AG20443 (cell line): Measurements from ENCODE around the gene CYTL1.
"Not testable (repeated sequence)": the region's sequence is repeated elsewhere in the genome, so short reads cannot be mapped to it uniquely, and the experiment has no call there.

ENCODE experiments used
- DNase-seq: peaks from one replicate; pipeline ENCODE4 v3.0.0; 2012; ENCODE audit warnings: low spot score, mixed read lengths

The CYTL1 gene, protein sequence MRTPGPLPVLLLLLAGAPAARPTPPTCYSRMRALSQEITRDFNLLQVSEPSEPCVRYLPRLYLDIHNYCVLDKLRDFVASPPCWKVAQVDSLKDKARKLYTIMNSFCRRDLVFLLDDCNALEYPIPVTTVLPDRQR

DNA sequence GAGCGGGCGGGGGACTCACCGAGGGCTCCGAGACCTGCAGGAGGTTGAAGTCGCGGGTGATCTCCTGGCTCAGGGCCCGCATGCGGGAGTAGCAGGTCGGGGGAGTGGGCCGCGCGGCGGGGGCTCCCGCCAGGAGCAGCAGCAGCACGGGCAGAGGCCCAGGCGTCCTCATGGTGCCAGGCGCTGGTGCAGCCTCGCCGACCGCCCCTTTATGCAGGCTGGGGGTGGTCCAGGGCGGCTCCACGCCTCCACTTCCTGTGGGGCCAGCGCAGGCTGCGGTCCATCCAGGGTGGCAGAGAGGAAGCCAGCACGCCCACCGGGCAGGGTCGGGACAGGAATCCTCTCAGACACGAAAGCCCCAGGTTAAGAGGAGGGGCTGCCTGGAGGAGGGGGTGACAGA lies at the start of gene CYTL1:
TSS of gene CYTL1 (minus strand) at position 185 of the 400 bp plus-strand sequence. CDS start at position 172, 13 bp downstream.
- no peak for DNase-seq

DNA sequence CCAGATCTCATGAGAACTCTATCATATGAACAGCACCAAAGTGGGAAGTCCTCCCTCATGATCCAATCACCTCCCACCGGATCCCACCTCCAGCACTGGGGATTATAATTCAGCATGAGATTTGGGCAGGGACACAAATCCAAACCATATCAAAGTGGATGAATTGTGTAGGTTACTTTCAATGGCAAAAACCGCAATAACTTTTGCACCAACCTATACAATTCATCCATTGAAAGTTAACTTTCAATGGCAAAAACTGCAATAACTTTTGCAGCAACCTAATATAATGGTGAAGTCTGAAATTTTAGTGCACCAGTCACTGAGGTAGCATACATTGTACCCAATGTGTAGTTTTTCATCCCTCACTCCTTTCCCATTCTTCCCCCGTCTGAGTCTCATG lies 48.6 kb upstream of the CYTL1 start:
- no peak for DNase-seq

DNA sequence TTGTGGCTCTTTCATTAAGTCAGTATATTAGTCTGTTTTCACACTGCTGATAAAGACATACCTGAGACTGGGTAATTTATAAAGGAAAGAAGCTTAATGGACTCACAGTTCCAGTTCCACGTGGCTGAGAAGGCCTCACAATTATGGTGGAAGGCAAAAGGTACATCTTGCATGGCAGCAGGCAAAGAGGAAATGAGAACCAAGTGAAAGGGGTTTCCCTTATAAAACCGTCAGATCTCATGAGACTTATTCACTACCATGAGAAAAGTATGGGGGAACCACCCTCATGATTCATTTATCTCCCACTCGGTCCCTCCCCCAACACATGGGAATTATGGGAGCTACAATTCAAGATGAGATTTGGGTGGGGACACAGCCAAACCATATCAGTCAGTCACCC lies 47.7 kb upstream of the CYTL1 start:
- DNase-seq, result not testable (repeated sequence)

DNA sequence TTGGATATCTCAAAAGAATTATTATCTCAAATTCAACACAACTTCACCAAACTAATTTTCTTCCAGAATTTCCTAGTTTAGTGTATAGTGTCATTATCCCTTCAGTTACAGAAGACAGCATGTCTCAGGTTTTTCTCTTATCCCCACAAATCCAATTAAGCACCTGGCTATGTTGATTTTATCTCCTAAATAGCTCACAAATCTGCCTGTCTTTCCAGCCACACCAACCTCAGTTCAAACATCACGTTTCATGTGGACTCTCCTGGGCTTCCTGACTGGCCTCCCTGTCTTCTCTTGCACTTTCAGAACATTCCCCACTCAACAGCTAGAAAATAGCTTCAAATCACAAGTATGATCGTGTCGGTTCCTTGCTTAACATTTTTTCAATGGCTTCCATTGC lies 46.8 kb upstream of the CYTL1 start:
- no peak for DNase-seq

DNA sequence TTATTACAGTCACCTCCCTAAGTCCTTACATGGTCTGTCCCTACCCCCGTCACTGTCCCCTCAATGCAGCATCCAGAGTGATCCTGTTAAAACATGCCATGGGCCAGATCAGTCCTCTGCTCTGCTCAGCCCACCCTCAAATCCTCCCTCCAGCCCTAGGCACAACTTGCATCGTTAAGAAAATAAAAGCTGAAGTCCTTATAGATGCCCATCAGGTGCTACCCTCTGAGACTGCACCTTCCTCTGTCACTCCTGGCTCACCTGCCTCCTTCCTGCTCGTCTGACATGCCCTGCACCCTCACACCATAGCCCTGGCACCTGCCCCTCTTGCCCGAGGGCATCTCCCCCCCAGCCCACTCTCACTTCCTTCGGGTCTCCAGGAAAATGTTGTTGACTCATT lies 36.2 kb upstream of the CYTL1 start:
- DNase-seq, result no peak

DNA sequence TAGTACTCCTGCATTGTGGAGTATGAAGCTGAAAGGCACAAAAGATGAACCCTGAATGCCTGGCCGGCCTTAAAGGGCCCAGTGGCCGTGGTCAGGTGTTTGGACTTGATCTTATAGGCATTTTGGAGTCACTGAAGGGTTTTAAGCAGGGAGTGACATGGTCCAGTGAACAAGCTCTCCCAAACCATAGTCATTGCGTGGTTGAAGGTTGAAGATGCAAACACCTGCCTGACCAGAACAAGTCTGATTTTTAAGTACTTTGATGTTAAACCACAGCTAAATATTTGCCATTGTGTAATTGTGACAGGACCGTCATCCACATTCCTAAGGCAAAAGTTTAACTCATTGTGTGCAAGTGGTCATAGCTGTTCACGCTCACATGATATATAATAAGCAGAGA lies 35.3 kb upstream of the CYTL1 start:
- DNase-seq, result no peak

DNA sequence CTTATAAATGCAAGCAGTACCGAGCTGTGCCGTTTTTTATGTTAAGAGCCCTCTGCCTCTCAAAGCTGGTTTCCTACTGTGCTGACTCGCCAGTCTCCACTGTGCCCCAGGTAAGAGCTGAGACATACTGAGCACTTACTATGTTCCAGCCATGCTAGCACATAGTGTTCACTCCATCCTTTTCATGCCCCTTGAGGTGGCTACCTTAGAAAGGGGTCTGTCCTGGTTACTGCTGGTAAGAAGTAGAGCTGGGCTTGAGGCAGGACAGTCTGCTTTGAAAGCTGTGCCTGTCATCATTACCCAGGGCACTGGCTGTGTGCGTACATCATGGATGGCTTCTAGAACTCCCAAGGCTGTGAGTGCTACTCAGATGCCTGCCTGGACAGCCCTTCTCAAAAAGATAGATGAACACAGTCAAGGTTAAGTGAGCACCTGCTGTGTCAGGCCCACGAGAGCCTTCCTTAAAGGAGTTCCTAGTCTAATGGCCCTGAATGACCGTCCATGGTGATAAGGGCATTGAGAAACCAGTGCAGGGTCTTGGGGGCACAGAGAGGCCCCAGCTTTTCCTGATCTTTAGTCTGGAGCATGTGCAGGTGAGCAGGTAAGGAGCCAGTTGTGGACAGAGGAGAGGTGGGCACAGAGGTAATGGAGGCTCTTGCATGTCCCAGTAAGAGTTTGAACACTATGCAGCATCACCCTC lies 33.6 kb upstream of the CYTL1 start:
- DNase-seq, result no peak

DNA sequence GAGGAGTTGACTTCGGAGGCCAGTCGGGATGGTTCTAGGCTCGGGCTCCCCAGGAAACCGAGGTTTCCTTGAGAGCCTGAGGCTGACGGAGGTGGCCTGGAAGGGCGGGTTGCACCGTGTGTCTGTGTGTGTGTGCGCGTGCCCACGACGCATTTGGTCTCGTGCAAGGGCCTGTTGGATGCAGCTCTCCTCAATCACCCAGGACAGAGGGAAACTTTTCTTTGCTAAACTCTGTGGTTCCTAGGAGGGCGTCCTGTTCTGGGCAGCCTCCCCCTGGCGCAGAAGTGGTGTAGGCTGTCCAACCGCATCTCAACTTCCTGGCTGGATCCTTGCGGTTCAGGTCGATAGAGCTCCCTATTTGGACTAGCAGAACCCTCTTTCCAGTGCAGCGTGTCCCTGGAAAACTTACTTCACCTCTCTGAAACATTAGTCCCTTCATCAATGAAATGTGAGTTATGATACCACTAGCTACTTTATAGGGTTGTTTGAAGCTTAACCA lies 33.0 kb upstream of the CYTL1 start:
- DNase-seq, result no peak

DNA sequence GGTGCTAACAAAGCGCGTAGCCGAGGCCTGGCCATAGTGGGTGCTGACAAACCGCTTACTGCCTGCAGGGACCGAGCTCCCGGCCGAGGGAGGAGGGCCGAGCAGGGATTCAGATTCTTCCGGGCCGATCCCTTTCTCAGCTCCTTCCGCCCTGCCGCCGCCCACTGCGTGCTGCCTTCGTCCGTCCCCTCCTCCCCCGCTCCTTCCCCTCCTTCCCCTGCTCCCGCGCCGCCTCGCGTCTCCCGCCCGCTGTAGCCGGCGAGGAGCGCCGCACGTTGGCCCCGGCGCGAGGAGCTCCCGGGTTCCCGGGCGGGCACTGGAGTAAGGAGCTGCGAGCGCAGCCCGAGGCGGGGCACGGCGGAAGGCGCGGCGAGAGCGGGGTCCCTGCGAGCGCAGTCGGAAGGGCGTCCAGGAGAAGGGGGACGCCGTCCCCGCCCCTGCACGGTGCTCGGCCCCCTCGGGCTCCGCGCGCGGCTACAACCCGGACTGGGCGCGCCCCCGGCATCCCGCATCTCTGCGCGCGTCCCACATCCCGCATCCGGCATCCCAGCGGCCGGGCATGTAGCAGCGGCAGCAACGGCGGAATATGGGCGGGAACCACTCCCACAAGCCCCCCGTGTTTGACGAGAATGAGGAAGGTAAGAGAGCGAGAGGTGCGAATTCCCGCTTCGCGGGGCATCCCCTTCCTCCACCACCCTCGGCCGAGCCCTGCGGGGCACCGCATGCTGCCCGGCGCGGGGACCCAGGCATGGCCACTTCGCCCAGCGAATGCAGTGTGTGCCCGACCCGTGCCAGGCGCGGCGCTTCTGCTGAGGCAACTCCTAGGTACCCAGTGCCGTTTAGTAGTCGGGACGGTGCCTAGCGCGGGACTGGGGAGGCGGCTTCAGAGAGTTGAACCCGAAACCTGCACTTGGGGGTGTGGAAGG lies 32.3 kb upstream of the CYTL1 start, which contains the start of gene STK32B:
TSS of gene STK32B (plus strand) at position 203 of the 926 bp plus-strand sequence.
- DNase-seq, result peak; percentile 90

DNA sequence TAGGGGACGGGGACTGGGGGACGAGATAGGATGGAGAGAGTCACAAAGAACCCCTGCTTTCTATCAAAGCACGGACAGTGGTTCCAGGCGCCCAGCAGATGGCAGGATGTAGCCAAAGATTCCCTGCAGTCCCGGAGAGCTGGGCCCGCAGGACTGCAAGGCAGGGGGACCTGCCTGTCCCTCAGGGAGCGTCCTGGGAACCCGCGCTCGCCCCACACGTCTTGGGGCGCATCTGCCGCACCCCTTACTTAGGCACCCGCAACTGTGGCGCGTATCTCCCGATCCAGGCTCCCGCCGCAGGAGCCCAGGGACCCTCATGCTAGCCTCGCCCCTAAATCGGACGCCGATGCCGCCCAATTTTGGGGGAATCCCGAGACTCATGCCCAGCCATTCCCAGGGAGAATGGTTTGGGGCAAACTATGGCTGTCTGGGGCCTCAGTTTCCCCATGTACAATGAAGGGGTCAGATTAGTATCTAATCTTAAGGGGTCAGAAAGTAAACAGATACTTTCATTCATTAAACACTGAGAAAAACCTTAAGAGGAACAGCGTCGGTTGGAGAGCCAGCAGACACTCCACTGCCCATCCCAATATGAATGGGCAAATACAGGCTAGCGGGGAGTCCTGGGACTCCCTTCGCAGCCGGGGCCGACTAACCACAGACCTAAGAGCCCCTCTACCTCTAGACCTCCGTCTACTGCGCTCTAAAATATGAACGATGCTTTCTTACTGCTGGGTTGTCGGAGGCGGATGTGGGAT lies 31.4 kb upstream of the CYTL1 start:
- DNase-seq, result peak; percentile 92

DNA sequence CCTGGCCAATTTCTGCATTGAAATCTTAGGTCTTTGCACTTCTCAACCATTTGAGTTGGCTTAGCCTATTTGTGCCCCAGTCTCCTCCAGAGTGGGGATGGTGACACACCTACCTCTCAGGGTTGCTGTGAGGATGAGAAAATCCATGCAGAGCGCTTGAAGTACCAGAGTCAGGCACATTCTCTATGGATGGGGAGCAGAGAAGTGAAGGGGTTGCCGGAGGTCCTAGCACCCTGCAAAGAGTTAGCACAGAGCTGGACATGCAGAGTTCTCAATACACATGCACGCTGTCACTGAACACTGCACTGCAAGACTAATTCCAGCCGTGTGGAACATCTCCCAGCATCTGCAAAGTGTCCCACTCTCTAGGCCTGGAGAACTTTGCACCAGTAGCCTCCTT lies 29.5 kb upstream of the CYTL1 start:
- DNase-seq, result no peak

DNA sequence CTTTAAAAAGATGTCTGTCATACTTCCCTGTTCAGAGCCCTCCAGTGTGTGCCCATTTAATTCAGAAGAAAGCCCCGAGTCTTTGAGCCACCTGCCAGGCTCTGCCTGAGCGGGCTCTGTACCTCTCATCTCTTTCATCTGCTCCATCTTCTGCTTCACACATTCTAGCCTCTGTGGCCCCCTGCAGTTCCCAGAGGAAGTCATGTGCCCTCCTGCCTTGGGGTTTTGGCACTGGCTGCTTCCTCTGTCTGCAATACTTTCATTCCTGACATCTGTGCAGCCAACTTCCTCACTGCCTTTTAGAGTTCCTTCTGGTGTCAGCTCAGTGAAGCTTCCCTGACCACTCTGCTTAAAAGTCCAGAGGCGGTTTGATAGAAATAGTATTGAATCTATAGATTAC lies 25.8 kb upstream of the CYTL1 start:
- peak; percentile 45 for DNase-seq

DNA sequence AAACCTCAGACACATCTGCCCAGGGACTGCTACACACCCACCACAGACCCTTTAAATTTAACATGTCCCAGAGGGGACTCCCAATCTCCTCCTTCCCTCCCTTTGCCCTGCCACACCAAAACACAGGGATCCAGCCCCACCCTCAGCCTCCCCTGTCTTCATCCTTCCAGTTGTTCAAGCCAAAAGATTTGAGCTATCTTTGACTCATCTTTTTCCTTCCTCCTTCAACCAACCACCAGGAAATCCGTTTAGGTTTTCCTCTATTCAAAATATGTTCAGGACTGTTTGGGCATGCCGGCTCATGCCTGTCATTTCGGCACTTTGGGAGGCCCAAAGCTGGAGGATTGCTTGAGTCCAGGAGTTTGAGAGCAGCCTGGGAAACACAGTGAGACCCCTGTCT lies 25.1 kb upstream of the CYTL1 start:
- DNase-seq, result no peak

DNA sequence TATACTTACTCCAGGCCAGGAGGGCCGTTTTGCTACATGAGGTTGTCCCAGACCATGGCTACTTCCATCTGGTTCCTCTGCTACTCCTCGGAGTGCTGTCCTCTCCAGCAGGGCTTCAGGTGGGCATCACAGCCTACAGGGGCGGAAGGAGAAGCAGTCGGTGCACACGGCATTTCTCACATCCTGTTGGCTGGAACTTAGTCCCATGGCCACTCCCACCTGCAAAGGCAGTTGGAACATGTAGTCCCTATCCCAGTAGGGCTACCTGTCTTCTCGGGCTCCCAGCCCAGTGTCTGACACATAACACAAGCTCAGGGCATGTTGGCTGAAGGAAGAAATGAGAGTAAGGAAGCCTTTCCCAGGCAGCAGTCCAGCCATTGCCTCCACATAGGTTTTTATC lies 24.3 kb upstream of the CYTL1 start:
- no peak for DNase-seq

DNA sequence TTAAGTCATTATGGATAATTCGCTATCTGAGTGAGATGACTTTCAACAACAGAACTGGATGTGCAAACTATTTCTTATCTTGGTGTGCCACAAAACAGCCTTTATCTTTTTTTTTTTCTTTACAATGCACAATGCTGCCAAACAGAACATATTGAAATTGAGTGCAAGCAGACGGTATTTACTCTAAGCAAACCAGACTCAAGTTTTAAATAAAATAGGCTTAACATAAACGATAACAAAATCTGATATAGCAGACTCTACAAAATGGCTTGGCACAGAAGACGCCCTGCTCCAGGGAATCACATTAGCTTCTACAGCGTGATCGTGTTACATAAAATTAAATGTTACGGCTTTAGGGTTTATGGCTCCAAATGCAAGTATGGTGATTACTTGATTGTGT lies 22.4 kb upstream of the CYTL1 start:
- no peak for DNase-seq

DNA sequence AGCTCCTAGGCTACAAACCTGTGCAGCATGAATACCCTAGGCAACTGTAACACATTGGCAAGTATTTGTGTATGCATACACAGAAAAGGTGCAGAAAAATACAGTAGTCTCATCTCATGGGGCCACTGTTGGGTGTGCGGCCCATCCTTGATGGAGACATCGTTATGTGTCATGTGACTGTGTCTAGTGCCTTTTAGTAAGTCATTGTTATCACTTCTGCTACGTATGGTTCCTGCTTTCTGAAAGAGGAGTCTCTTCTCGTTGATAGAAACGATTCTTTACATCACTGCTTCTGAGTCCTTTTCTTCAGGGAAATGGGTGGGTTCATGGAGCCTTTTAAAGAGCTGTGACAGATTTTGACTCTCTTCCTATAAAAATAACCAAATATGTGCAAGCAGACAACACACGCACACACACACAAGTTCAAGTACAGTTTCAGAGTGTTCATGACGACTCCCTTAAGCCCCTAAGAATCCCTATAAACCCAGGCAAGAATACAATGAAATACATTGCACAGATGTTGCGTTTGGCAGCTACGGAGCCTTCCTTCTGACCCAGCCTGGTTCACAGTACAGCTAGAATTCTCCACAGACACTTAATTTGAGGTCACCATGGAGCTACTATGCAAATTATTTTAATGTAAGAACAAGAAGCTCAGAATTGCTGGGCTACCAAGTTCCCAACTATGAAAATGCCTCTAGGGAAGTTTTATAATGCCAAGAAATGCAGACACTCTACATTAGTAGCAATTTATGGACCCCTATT lies 21.8 kb upstream of the CYTL1 start:
- DNase-seq, result no peak

DNA sequence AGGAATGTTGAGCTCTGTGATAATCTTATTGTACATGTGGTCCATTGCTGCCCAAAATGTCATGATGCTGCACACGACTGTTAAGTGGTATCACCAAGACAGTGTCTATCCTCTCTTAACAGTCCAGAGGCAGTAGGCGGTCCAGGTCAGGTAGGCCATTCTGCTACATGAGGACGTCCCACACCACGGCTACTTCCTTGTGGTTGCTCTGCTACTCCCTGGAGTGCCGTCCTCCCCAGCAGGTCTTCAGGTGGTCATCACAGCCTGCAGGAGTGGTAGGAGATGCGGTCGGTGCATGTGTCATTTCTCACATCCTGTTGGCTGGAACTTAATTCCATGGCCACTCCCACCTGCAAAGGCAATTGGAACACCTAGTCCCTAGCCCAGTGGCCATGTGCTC lies 20.5 kb upstream of the CYTL1 start:
- no peak for DNase-seq

DNA sequence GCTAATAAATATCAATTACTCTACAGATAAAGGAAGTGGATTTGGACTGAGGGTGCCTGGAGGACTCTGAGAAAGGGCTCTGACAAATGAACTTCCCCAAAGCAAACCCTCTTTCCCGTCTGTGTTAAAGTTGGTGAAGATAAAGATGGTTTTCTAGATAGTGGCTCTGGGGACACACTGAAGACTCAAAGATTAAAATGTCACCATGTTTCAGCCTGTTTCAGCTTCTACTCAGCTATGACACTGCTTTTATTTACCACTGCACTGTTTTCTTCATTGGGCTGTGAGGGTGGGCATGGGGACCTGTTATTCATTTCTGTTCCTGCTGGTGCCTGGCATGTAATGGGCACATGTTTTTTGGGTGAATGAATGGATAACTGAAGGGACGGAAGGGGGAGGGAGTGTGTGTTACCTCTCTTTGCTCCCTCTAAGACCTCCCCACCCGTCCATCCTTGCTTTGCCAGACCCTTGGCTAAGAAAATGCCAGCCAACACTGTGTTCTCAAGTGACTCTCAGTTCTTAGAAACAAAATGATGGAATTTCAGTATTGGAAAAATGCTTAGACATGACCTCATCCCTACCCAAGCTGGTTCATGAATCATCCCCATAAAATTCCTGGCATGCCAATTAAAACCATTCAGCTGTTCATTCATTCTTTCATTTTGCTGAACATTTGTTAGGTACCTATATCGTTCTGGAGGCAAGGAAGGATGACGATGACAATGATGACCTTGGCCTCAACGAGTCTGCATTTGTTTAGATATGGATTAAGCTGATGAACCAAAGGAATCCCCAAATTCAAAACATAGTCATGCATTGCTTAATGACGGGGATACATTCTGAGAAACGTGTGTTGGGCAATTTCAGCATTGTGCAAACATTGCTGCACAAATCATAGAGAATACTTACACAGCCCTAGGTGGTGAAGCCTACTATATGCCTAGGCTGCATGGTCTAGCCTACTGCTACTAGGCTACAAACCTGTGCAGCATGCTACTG lies 18.6 kb upstream of the CYTL1 start:
- DNase-seq, result peak; percentile 77

DNA sequence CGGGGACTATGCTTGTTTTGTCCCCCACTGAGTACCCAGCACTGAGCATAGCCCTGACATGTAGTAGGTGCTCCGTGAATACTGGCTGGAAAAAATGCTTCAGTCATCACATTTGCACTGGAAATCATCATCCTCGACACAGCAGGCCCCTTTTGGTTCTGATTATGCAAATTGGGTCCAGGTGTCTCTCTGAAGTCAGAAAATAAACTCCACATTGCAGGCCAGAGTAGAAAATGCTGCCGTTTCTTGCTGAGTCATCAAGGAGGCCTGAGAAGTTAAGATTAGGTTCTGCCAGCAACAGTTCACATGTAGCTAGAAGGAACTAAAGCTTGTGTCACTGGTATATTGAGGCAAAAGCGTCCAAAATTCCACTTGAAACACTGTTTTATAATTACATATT lies 17.0 kb upstream of the CYTL1 start:
- DNase-seq, result peak; percentile 44

DNA sequence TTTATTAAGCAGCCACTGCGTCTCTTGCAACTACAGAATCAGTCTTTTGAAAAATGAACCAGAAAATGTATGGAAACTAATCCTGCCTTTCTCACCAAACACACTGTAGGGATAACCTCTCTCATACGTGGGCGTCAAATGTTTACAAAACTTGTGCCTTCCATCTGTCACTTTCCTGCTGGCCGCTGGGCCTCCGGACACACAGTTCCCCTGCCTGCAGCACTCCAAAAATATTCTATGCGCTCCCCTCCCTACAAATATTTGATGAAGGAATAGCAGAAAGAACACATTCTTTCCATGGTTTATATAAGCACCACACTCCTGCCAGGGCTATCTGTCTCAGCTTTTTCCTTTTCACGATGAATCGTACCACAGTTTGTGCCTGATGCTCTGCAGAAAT lies 14.9 kb upstream of the CYTL1 start:
- no peak for DNase-seq
